Smooth muscle cell (in vitro differentiated cells): ENCODE data around the gene SERPINI1. TPM values are rescaled to one million over a fixed set of nuclear protein-coding genes. Genes with fewer than 3 reads are reported as not detected.

Experiments used
- DNase-seq: peaks from one replicate; lab custom pipeline; 2025; ENCODE audit not compliant: unreplicated experiment; lab: John Stamatoyannopoulos, UW
- H2AFZ ChIP-seq: fragments of 200-600 bp; sonication (generic); 2 replicates; pipeline ENCODE4 v1.6.0; 2016; ENCODE audit warnings: antibody characterized with exemption, low read depth, mild to moderate bottlenecking
- H3F3A ChIP-seq: fragments of 200-600 bp; sonication (generic); 2 replicates; pipeline ENCODE4 v1.6.0; 2017; ENCODE audit warnings: antibody characterized with exemption, low read depth
- H3K27ac ChIP-seq: fragments of 200-600 bp; sonication (generic); 2 replicates; pipeline ENCODE4 v1.5.1; 2016; ENCODE audit warnings: low read depth, mild to moderate bottlenecking
- H3K27me3 ChIP-seq: fragments of 200-600 bp; sonication (generic); 2 replicates; pipeline ENCODE4 v1.6.1; 2016; ENCODE audit warnings: low read depth, mild to moderate bottlenecking
- H3K36me3 ChIP-seq: fragments of 200-600 bp; sonication (generic); 2 replicates; pipeline ENCODE4 v1.5.1; 2016; ENCODE audit warnings: low read depth
- H3K4me1 ChIP-seq: fragments of 200-600 bp; sonication (generic); 2 replicates; pipeline ENCODE4 v1.5.1; 2016; ENCODE audit warnings: low read depth
- H3K4me2 ChIP-seq: fragments of 200-600 bp; sonication (generic); 2 replicates; pipeline ENCODE4 v1.6.0; 2016; ENCODE audit warnings: mild to moderate bottlenecking
- H3K4me3 ChIP-seq: fragments of 200-600 bp; sonication (generic); 2 replicates; pipeline ENCODE4 v1.5.1; 2016; ENCODE audit warnings: mild to moderate bottlenecking
- H3K79me2 ChIP-seq: fragments of 200-600 bp; sonication (generic); 2 replicates; pipeline ENCODE4 v1.6.0; 2016; ENCODE audit warnings: low read depth, mild to moderate bottlenecking
- H3K9ac ChIP-seq: fragments of 200-600 bp; sonication (generic); 2 replicates; pipeline ENCODE4 v1.6.0; 2016; ENCODE audit warnings: low read depth
- H3K9me3 ChIP-seq: fragments of 200-600 bp; sonication (generic); replicated peaks from 2 replicates; pipeline ENCODE4 v1.5.1; 2016; ENCODE audit warnings: low read depth
- H4K20me1 ChIP-seq: fragments of 200-600 bp; sonication (generic); 2 replicates; pipeline ENCODE4 v1.6.0; 2016; ENCODE audit warnings: low read depth
- WGBS: methylation state at CpG from one replicate; pipeline ENCODE4 v1.1.7; 2016; ENCODE audit warnings: low lambda C conversion rate; 5-methylcytosine and 5-hydroxymethylcytosine counted together
- polyA plus RNA-seq: library from polyadenylated mRNA; unstranded; fragments of >200 nt; fragmentation: Nextera tagmentation; extraction: Ambion mirVana; gene quantifications from 2 replicates; pipeline ENCODE4 v1.2.1, GENCODE V29; 2016
- total RNA-seq: library from RNA; depleted of rRNA; stranded (reverse); fragments of >200 nt; gene quantifications from 2 replicates; pipeline ENCODE4 v1.2.3, GENCODE V29; 2014
- TF ChIP-seq, protein P1 (sequence below): fragments of 200-600 bp; sonication (generic); IDR thresholded peaks from 2 replicates; pipeline ENCODE4 v1.5.1; 2017; ENCODE audit warnings: borderline replicate concordance, mild to moderate bottlenecking, antibody characterized with exemption; ENCODE audit not compliant: insufficient read depth, poor library complexity, severe bottlenecking

Gene SERPINI1
- total and polyA plus RNA-seq, 2 experiments from 2014 or later, result 40.5 to 54.9 TPM

DNA sequence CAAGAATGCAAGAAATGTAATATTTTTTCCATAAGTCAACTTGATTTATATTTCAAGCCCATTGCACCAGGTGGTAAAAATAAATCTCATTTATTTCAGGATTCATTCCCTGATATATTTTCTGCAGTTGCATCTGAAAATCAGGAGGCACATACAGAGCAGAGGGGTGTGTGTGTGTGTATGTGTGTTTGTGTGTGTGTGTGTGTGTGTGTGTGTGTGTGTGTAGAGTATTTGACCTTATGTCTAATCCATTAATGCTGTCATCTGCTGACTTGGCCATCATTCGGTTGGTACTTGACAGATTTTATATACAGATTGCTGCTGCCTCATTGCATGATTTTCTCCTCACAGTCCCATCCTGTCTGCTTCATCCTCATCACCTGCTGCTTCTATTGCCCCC is 118.5 kb downstream of the SERPINI1 start:
- no peak overlapping the region for H3K4me3 ChIP-seq
- no peaks in the 10 kb centered on the region for H3K36me3 ChIP-seq
- H2AFZ ChIP-seq, result no peak overlapping the region
- H3K4me1 ChIP-seq, result no peaks in the 10 kb centered on the region
- DNase-seq, result no peak
- TF ChIP-seq, protein P1, sequence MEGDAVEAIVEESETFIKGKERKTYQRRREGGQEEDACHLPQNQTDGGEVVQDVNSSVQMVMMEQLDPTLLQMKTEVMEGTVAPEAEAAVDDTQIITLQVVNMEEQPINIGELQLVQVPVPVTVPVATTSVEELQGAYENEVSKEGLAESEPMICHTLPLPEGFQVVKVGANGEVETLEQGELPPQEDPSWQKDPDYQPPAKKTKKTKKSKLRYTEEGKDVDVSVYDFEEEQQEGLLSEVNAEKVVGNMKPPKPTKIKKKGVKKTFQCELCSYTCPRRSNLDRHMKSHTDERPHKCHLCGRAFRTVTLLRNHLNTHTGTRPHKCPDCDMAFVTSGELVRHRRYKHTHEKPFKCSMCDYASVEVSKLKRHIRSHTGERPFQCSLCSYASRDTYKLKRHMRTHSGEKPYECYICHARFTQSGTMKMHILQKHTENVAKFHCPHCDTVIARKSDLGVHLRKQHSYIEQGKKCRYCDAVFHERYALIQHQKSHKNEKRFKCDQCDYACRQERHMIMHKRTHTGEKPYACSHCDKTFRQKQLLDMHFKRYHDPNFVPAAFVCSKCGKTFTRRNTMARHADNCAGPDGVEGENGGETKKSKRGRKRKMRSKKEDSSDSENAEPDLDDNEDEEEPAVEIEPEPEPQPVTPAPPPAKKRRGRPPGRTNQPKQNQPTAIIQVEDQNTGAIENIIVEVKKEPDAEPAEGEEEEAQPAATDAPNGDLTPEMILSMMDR, result no peak
- no peak overlapping the region for H3K4me2 ChIP-seq
- H3K9me3 ChIP-seq, result no peaks in the 10 kb centered on the region
- no peaks in the 10 kb centered on the region for H3F3A ChIP-seq
- H3K27me3 ChIP-seq, result no peaks in the 10 kb centered on the region
- WGBS, result 100% methylated on average over 1 of the region's 1 CpG
- H3K79me2 ChIP-seq, result no peaks in the 10 kb centered on the region
- H3K9ac ChIP-seq, result no peak overlapping the region
- H3K27ac ChIP-seq, result no peak overlapping the region
- H4K20me1 ChIP-seq, result no peaks in the 10 kb centered on the region

DNA sequence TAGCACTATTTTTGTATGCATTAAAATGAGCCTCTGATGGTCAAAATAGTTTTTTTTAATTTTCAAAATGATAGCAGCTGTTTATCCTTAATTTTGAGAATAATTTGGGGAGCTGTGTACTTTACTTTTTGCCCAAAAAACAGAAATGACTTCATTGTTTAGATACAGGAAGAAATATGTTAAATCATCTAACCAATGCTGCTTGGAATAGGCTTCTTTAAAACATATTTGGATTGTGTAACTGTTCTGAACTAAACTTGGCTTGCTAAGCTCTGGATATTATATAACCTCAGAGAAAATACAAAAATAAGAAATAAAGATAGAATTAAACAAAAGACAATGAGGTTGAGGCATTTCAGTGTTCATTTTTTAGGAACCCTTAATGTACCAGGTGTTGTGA is 119.3 kb downstream of the SERPINI1 start:
- H4K20me1 ChIP-seq, result no peaks in the 10 kb centered on the region
- no peak overlapping the region for H3K27ac ChIP-seq
- no peaks in the 10 kb centered on the region for H3K4me1 ChIP-seq
- no peaks in the 10 kb centered on the region for H3K36me3 ChIP-seq
- no peak overlapping the region for H3K4me2 ChIP-seq
- no peaks in the 10 kb centered on the region for H3K27me3 ChIP-seq
- no peak overlapping the region for H2AFZ ChIP-seq
- no peaks in the 10 kb centered on the region for H3K9me3 ChIP-seq
- TF ChIP-seq, protein P1, result no peak
- H3K79me2 ChIP-seq, result no peaks in the 10 kb centered on the region
- H3K4me3 ChIP-seq, result no peak overlapping the region
- DNase-seq, result no peak
- H3F3A ChIP-seq, result no peaks in the 10 kb centered on the region
- no peak overlapping the region for H3K9ac ChIP-seq

DNA sequence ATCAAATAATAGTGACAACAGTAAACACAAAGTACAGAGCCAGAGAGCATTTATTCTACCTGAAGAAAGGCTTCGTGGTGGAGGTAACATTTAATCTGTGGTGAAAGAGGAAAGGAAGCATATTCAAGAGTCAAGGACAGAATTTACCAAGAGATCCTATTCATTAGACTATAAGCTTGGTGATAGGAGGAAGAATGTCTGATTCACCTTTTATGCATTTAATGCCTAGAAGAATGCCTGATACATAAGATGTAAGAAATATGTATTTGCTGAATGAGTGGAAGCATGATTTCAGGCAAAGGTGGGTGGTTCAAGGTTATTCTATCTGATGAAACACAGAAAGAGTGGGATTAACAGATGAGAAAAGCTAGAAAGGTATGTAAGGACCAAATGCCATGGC is 119.8 kb downstream of the SERPINI1 start:
- Histone ChIP-seq H3K4me3 (no peak overlapping the region), H3K4me2 (no peak overlapping the region), H3F3A (no peaks in the 10 kb centered on the region), H3K9me3 (no peaks in the 10 kb centered on the region), H3K4me1 (no peaks in the 10 kb centered on the region), H3K79me2 (no peaks in the 10 kb centered on the region), H3K9ac (no peak overlapping the region), H2AFZ (no peak overlapping the region), H3K27ac (no peak overlapping the region), H3K36me3 (no peaks in the 10 kb centered on the region), H4K20me1 (no peaks in the 10 kb centered on the region), H3K27me3 (no peaks in the 10 kb centered on the region)
- TF ChIP-seq, protein P1, result no peak
- DNase-seq, result no peak
- 63% methylated on average over 1 of the region's 1 CpG for WGBS

DNA sequence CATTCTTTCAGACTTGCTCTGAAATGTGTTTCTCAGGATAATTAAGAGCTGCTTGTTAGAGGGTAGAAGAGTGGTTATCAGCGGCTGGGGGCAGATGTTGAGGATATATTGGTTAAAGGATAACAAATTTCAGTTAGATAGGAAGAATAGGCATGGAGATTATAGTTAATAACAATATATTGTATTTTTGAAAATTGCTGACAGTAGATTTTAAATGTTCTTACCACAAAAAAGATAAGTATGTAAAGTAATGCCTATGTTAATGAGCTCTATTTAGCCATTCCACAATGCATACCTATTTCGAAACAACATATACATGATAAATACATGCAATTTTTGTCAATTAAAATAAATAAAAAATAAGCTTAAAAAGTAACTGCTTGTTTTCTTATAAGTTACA is 123.3 kb downstream of the SERPINI1 start:
- Histone ChIP-seq H3K27ac (no peak overlapping the region), H3K36me3 (no peaks in the 10 kb centered on the region), H3K27me3 (no peaks in the 10 kb centered on the region), H3K9ac (no peak overlapping the region), H4K20me1 (no peaks in the 10 kb centered on the region), H3K79me2 (no peaks in the 10 kb centered on the region), H3K9me3 (no peaks in the 10 kb centered on the region), H3F3A (no peaks in the 10 kb centered on the region), H2AFZ (no peak overlapping the region), H3K4me2 (no peak overlapping the region), H3K4me1 (no peaks in the 10 kb centered on the region), H3K4me3 (no peak overlapping the region)
- TF ChIP-seq, protein P1, result no peak
- no peak for DNase-seq
- 88% methylated on average over 2 of the region's 2 CpGs for WGBS
